Esophagus squamous epithelium (tissue), 4 donors: ENCODE results near the gene RBM4B.

Source experiments
- CTCF ChIP-seq, 6 experiments: fragments of 450-650 bp in 4 of 6; fragments of 200-600 bp in 2 of 6; sonication (generic) in 2 of 6; IDR thresholded peaks; one replicate each; pipeline ENCODE4 v1.5.1; 2016 to 2019; ENCODE audit warnings: antibody characterized with exemption in 6 of 6, mild to moderate bottlenecking in 4 of 6, moderate library complexity in 4 of 6
- POLR2A ChIP-seq, 4 donors: fragments of 450-650 bp; IDR thresholded peaks; one replicate each; pipeline ENCODE4 v1.6.1; 2017; ENCODE audit warnings: antibody characterized with exemption in 4 of 4, mild to moderate bottlenecking in 4 of 4, moderate library complexity in 3 of 4

GRCh38 chr11:66689661-66690590 is 12.2 kb upstream of the RBM4B start:
- TF ChIP-seq POLR2A (IDR thresholded peaks at IDR 0.05) (no peak), CTCF (IDR thresholded peaks at IDR 0.05) (no peak)
